ENCODE results near the gene GNGT1. TPM values are rescaled to one million over a fixed set of nuclear protein-coding genes. Genes with fewer than 3 reads are reported as not detected.

Gene GNGT1
- total RNA-seq, 2 donors from 2014 or later, result 0.22 TPM; not detected in 1

GRCh38 chr7:93923296-93923695 is 16.9 kb downstream of the GNGT1 start:
- Histone ChIP-seq H3K4me3 (ENCODE audit: low read length) (no peak overlapping the region), H3K36me3 (ENCODE audit: control insufficient read depth, insufficient read depth, low read length) (no peaks in the 10 kb centered on the region), H3K27me3 (ENCODE audit: control insufficient read depth, insufficient read depth, low read length, poor library complexity, severe bottlenecking) (no peaks in the 10 kb centered on the region), H3K4me1 (ENCODE audit: control insufficient read depth, insufficient read depth, low read length) (no peaks in the 10 kb centered on the region), H3K27ac (ENCODE audit: low read depth, low read length) (no peak overlapping the region), H3K9me3 (ENCODE audit: control insufficient read depth, low read length) (no peaks in the 10 kb centered on the region), H3K9ac (ENCODE audit: extremely low read depth, low read length, poor library complexity, severe bottlenecking) (no peak overlapping the region)
- Mint-ChIP-seq H3K27me3 (ENCODE audit: insufficient read depth) (peaks cover 5% of the 10 kb centered on the region), H3K27ac (no peak overlapping the region), H3K4me3 (no peak overlapping the region), H3K4me1 (peaks cover 10% of the 10 kb centered on the region), H3K36me3 (ENCODE audit: low read depth) (no peaks in the 10 kb centered on the region), H3K9me3 (no peaks in the 10 kb centered on the region)
- TF ChIP-seq CTCF (conservative IDR thresholded peaks at IDR 0.05), result no peak
- DNase-seq, result no peak
- WGBS, 2 experiments (ENCODE audit: insufficient coverage in 1 of 2, insufficient read length in 1 of 2), result 98% methylated on average over 6 of the region's 6 CpGs; no CpG with 5 or more reads in 1 of the 2 experiments

- Mint-ChIP-seq H3K4me1 (peaks cover 10% of the 10 kb centered on the region), H3K36me3 (ENCODE audit: low read depth) (no peaks in the 10 kb centered on the region), H3K27ac (no peak overlapping the region), H3K4me3 (no peak overlapping the region), H3K9me3 (no peaks in the 10 kb centered on the region), H3K27me3 (ENCODE audit: insufficient read depth) (peaks cover 5% of the 10 kb centered on the region)
- H3K4me3 ChIP-seq (ENCODE audit: low read length), result no peak overlapping the region
- H3K4me1 ChIP-seq (ENCODE audit: control insufficient read depth, insufficient read depth, low read length), result no peaks in the 10 kb centered on the region
- TF ChIP-seq CTCF (conservative IDR thresholded peaks at IDR 0.05), result no peak
- H3K9ac ChIP-seq (ENCODE audit: extremely low read depth, low read length, poor library complexity, severe bottlenecking), result no peak overlapping the region
- H3K9me3 ChIP-seq (ENCODE audit: control insufficient read depth, low read length), result no peaks in the 10 kb centered on the region
- no peak for DNase-seq
- H3K36me3 ChIP-seq (ENCODE audit: control insufficient read depth, insufficient read depth, low read length), result no peaks in the 10 kb centered on the region
- H3K27me3 ChIP-seq (ENCODE audit: control insufficient read depth, insufficient read depth, low read length, poor library complexity, severe bottlenecking), result no peaks in the 10 kb centered on the region
- WGBS, 2 experiments (ENCODE audit: insufficient coverage in 1 of 2, insufficient read length in 1 of 2), result 81% methylated on average over 1 of the region's 1 CpG; no CpG with 5 or more reads in 1 of the 2 experiments
- H3K27ac ChIP-seq (ENCODE audit: low read depth, low read length), result no peak overlapping the region
These were observed 17.6 kb downstream of the GNGT1 start for GRCh38 chr7:93923942-93924341.

- H3K4me1 ChIP-seq (ENCODE audit: control insufficient read depth, insufficient read depth, low read length), result no peaks in the 10 kb centered on the region
- H3K27me3 Mint-ChIP-seq (ENCODE audit: insufficient read depth), result peaks cover 4% of the 10 kb centered on the region
- no peaks in the 10 kb centered on the region for H3K27me3 ChIP-seq (ENCODE audit: control insufficient read depth, insufficient read depth, low read length, poor library complexity, severe bottlenecking)
- no peak for TF ChIP-seq CTCF (conservative IDR thresholded peaks at IDR 0.05)
- H3K4me3 ChIP-seq (ENCODE audit: low read length), result no peak overlapping the region
- no peaks in the 10 kb centered on the region for H3K36me3 Mint-ChIP-seq (ENCODE audit: low read depth)
- no peaks in the 10 kb centered on the region for H3K9me3 Mint-ChIP-seq
- WGBS, 2 experiments (ENCODE audit: insufficient coverage in 1 of 2, insufficient read length in 1 of 2), result 85% methylated on average over 1 of the region's 1 CpG; no CpG with 5 or more reads in 1 of the 2 experiments
- no peak overlapping the region for H3K4me3 Mint-ChIP-seq
- H3K4me1 Mint-ChIP-seq, result peaks cover 2% of the 10 kb centered on the region
- no peak overlapping the region for H3K27ac Mint-ChIP-seq
- no peak overlapping the region for H3K9ac ChIP-seq (ENCODE audit: extremely low read depth, low read length, poor library complexity, severe bottlenecking)
- H3K27ac ChIP-seq (ENCODE audit: low read depth, low read length), result no peak overlapping the region
- H3K36me3 ChIP-seq (ENCODE audit: control insufficient read depth, insufficient read depth, low read length), result no peaks in the 10 kb centered on the region
- no peaks in the 10 kb centered on the region for H3K9me3 ChIP-seq (ENCODE audit: control insufficient read depth, low read length)
- no peak for DNase-seq
These were observed 20.4 kb downstream of the GNGT1 start for GRCh38 chr7:93926800-93927199.

Measured in endodermal cell (in vitro differentiated cells).